H1 (cell line): ENCODE measurements around the gene KCNK3. TPM values are rescaled to one million over a fixed set of nuclear protein-coding genes. Genes with fewer than 3 reads are reported as not detected.

Experiments
- CTCF ChIA-PET: fragments of 300-600 bp; sonication (Branson Sonifier 250); formaldehyde crosslinking; loops from one replicate; lab custom pipeline; 2021; ENCODE audit not compliant: partially characterized antibody; lab: Charles Lee
- POLR2A ChIA-PET: fragments of 300-600 bp; sonication (Branson Sonifier 250); formaldehyde crosslinking; loops from one replicate; lab custom pipeline; 2021; ENCODE audit warnings: inconsistent platforms; ENCODE audit not compliant: partially characterized antibody; lab: Charles Lee
- DNase-seq, 2 experiments: peaks; one replicate each; pipeline versions ENCODE4 v3.0.0 to v3.0.0-alpha.2; 2010 to 2022; ENCODE audit warnings: low spot score in 2 of 2, low read depth in 1 of 2, mixed read lengths in 1 of 2
- FAIRE-seq: peaks from 2 replicates; lab custom pipeline; 2011; peaks lifted over from hg19 to GRCh38; lab: Jason Lieb, UNC
- H2AFZ ChIP-seq: 2 replicates; pipeline ENCODE4 v1.8.1; 2012; ENCODE audit warnings: low read length, inconsistent platforms
- H2AK5ac ChIP-seq: 2 replicates; pipeline ENCODE4 v1.6.1; 2013; ENCODE audit warnings: low read depth, low read length
- H2BK120ac ChIP-seq: replicated peaks from 2 replicates; pipeline ENCODE3; 2013; ENCODE audit warnings: low read depth, low read length, inconsistent platforms
- H2BK12ac ChIP-seq: 2 replicates; pipeline ENCODE4 v1.6.1; 2013; ENCODE audit warnings: low read depth, low read length
- H2BK15ac ChIP-seq: 2 replicates; pipeline ENCODE4 v1.6.1; 2013; ENCODE audit warnings: low read length
- H2BK20ac ChIP-seq: 2 replicates; pipeline ENCODE4 v1.6.1; 2013; ENCODE audit warnings: low read length
- H2BK5ac ChIP-seq: 2 replicates; pipeline ENCODE4 v1.6.1; 2013; ENCODE audit warnings: low read depth, low read length
- H3K14ac ChIP-seq: 2 replicates; pipeline ENCODE4 v1.6.1; 2013; ENCODE audit warnings: inconsistent platforms; ENCODE audit not compliant: insufficient read length
- H3K18ac ChIP-seq: 2 replicates; pipeline ENCODE4 v1.6.1; 2013; ENCODE audit warnings: low read length; ENCODE audit errors: extremely low read depth
- H3K23ac ChIP-seq: 2 replicates; pipeline ENCODE4 v1.6.1; 2013; ENCODE audit warnings: inconsistent platforms; ENCODE audit not compliant: insufficient read length
- H3K23me2 ChIP-seq: 2 replicates; pipeline ENCODE4 v1.6.1; 2013; ENCODE audit warnings: low read depth, low read length
- H3K27ac ChIP-seq: 2 replicates; pipeline ENCODE4 v1.6.1; 2011; ENCODE audit warnings: low read depth, low read length, inconsistent platforms
- H3K27me3 ChIP-seq, 4 experiments: replicated peaks in 1 of 4; 1 replicate in 1 of 4; 2 replicates in 3 of 4; pipeline versions ENCODE4 v1.6.1 to v1.8.1; 2011 to 2013; ENCODE audit warnings: low read length in 3 of 4, mild to moderate bottlenecking in 3 of 4, inconsistent platforms in 2 of 4, mixed read lengths in 2 of 4, moderate library complexity in 1 of 4; ENCODE audit not compliant: control insufficient read depth in 3 of 4, insufficient read depth in 3 of 4; ENCODE audit errors: extremely low read depth in 1 of 4
- H3K36me3 ChIP-seq, 4 experiments: 2 replicates each; pipeline versions ENCODE4 v1.6.1 to v1.8.1; 2011 to 2013; ENCODE audit warnings: mild to moderate bottlenecking in 4 of 4, low read length in 3 of 4, moderate library complexity in 2 of 4, control low read depth in 1 of 4, inconsistent platforms in 1 of 4; ENCODE audit not compliant: insufficient read depth in 4 of 4, control insufficient read depth in 2 of 4
- H3K4ac ChIP-seq: replicated peaks from 2 replicates; pipeline ENCODE3; 2013; ENCODE audit warnings: low read length, low read depth, mixed read lengths, inconsistent platforms; ENCODE audit not compliant: insufficient read length
- H3K4me1 ChIP-seq, 4 experiments: replicated peaks in 1 of 4; 1 replicate in 1 of 4; 2 replicates in 3 of 4; pipeline versions ENCODE4 v1.6.1 to v1.8.1; 2011 to 2013; ENCODE audit warnings: low read length in 3 of 4, inconsistent platforms in 2 of 4, mixed read lengths in 1 of 4; ENCODE audit not compliant: insufficient read depth in 4 of 4, control insufficient read depth in 3 of 4
- H3K4me2 ChIP-seq, 2 experiments: 2 replicates each; pipeline versions ENCODE4 v1.6.1 to v1.8.1; 2011 to 2013; ENCODE audit warnings: low read depth in 2 of 2, low read length in 2 of 2, control low read depth in 1 of 2, inconsistent platforms in 1 of 2, mild to moderate bottlenecking in 1 of 2; ENCODE audit not compliant: insufficient read depth in 1 of 2
- H3K4me3 ChIP-seq, 4 experiments: fragments of 200-600, 300-600 bp in 1 of 4; sonication (generic), shearing (Covaris generic), sonication (Bioruptor Twin) in 1 of 4; 2 replicates each; pipeline versions ENCODE4 v1.5.1 to v1.8.1; 2011 to 2016; ENCODE audit warnings: low read length in 4 of 4, low read depth in 3 of 4, control low read depth in 2 of 4, inconsistent platforms in 2 of 4, mild to moderate bottlenecking in 2 of 4, mixed read lengths in 1 of 4, moderate library complexity in 1 of 4; ENCODE audit not compliant: insufficient read depth in 2 of 4; ENCODE audit errors: extremely low read depth in 1 of 4
- H3K56ac ChIP-seq: replicated peaks from 2 replicates; pipeline ENCODE3; 2013; ENCODE audit warnings: low read depth, mild to moderate bottlenecking, mixed read lengths, low read length, inconsistent platforms; ENCODE audit not compliant: insufficient read length
- H3K79me1 ChIP-seq: 2 replicates; pipeline ENCODE4 v1.6.1; 2013; ENCODE audit warnings: low read depth, low read length, control low read depth
- H3K79me2 ChIP-seq, 2 experiments: 2 replicates each; pipeline versions ENCODE4 v1.6.1 to v1.8.1; 2012 to 2013; ENCODE audit warnings: low read length in 2 of 2, mild to moderate bottlenecking in 2 of 2, inconsistent platforms in 1 of 2; ENCODE audit not compliant: insufficient read depth in 2 of 2, control insufficient read depth in 1 of 2
- H3K9ac ChIP-seq, 4 experiments: replicated peaks in 1 of 4; 1 replicate in 1 of 4; 2 replicates in 3 of 4; pipeline versions ENCODE4 v1.6.1 to v1.8.1; 2011 to 2013; ENCODE audit warnings: low read depth in 3 of 4, low read length in 3 of 4, control low read depth in 2 of 4, mild to moderate bottlenecking in 2 of 4, moderate library complexity in 2 of 4, inconsistent platforms in 1 of 4; ENCODE audit errors: extremely low read depth in 1 of 4
- H3K9me3 ChIP-seq, 2 experiments: 2 replicates each; pipeline versions ENCODE4 v1.6.1 to v1.8.1; 2012 to 2013; ENCODE audit warnings: mild to moderate bottlenecking in 2 of 2, moderate library complexity in 2 of 2, control low read depth in 1 of 2, inconsistent platforms in 1 of 2, low read depth in 1 of 2, low read length in 1 of 2, mixed read lengths in 1 of 2; ENCODE audit not compliant: insufficient read depth in 2 of 2
- H4K20me1 ChIP-seq, 2 experiments: replicated peaks in 1 of 2; 2 replicates each; pipeline versions ENCODE3 to v1.8.1; 2011 to 2013; ENCODE audit warnings: inconsistent platforms in 2 of 2, low read length in 2 of 2, mild to moderate bottlenecking in 1 of 2; ENCODE audit not compliant: insufficient read depth in 2 of 2, control insufficient read depth in 1 of 2
- H4K5ac ChIP-seq: 2 replicates; pipeline ENCODE4 v1.6.1; 2013; ENCODE audit warnings: low read length, low read depth, mixed read lengths, inconsistent platforms; ENCODE audit not compliant: insufficient read length
- H4K8ac ChIP-seq: 2 replicates; pipeline ENCODE4 v1.8.0; 2013; ENCODE audit warnings: mild to moderate bottlenecking, moderate library complexity, low read length, inconsistent platforms; ENCODE audit not compliant: insufficient read depth; ENCODE audit errors: extremely low read depth
- H4K91ac ChIP-seq: replicated peaks from 2 replicates; pipeline ENCODE3; 2013; ENCODE audit warnings: low read length, mixed read lengths, inconsistent platforms; ENCODE audit not compliant: insufficient read length
- CHD1 ChIP-seq: IDR thresholded peaks from 2 replicates; pipeline ENCODE4 v1.6.1; 2012; ENCODE audit warnings: low read depth, low read length, improper control_type of control experiment
- JUN ChIP-seq: IDR thresholded peaks from 2 replicates; pipeline ENCODE4 v1.6.1; 2011; ENCODE audit warnings: low read depth, mild to moderate bottlenecking, improper control_type of control experiment, low read length
- NRF1 ChIP-seq: IDR thresholded peaks from 2 replicates; pipeline ENCODE4 v1.6.1; 2011; ENCODE audit warnings: mild to moderate bottlenecking, low read depth, low read length, improper control_type of control experiment
- RAD21 ChIP-seq, 2 experiments: IDR thresholded peaks in 1 of 2; conservative IDR thresholded peaks in 1 of 2; 2 replicates each; pipeline ENCODE4 v1.6.1; 2011; ENCODE audit warnings: low read depth in 2 of 2, low read length in 2 of 2, improper control_type of control experiment in 1 of 2, inconsistent platforms in 1 of 2, mild to moderate bottlenecking in 1 of 2, moderate library complexity in 1 of 2
- RFX5 ChIP-seq: IDR thresholded peaks from 2 replicates; pipeline ENCODE4 v1.6.1; 2011; ENCODE audit warnings: low read depth, low read length, improper control_type of control experiment, borderline replicate concordance
- SP2 ChIP-seq: IDR thresholded peaks from 2 replicates; pipeline ENCODE4 v1.6.1; 2012; ENCODE audit warnings: mild to moderate bottlenecking, low read length, inconsistent platforms
- YY1 ChIP-seq: IDR thresholded peaks from 2 replicates; pipeline ENCODE4 v1.6.1; 2011; ENCODE audit warnings: low read depth, mild to moderate bottlenecking, low read length
- WGBS, 2 experiments: shearing (Covaris generic) in 1 of 2; methylation state at CpG; one replicate each; pipeline versions ENCODE4 v1.1.6 to v1.1.7; 2013 to 2015; ENCODE audit warnings: low lambda C conversion rate in 2 of 2, mixed read lengths in 2 of 2, inconsistent platforms in 1 of 2, low coverage in 1 of 2, missing lambda C conversion rate in 1 of 2; ENCODE audit not compliant: insufficient replicate concordance in 2 of 2, insufficient coverage in 1 of 2, insufficient read length in 1 of 2; ENCODE audit errors: extremely low coverage in 1 of 2, missing lambda C conversion rate in 1 of 2; 5-methylcytosine and 5-hydroxymethylcytosine counted together
- polyA plus RNA-seq, 7 experiments: library from polyadenylated mRNA; depleted of rRNA in 3 of 7; stranded (reverse) in 5 of 7; unstranded in 2 of 7; fragments of >200 nt in 5 of 7; fragments of 200-250 nt in 2 of 7; gene quantifications; 1 replicate in 5 of 7; 2 replicates in 1 of 7; 4 replicates in 1 of 7; pipeline versions ENCODE4 v1.2.1 to v1.2.3, GENCODE V29; 2011 to 2013; ENCODE audit warnings: missing spikeins in 2 of 7, mixed read lengths in 2 of 7
- total RNA-seq: library from RNA; stranded (reverse); fragmentation: NEBNext Ultra II Directional; extraction: Animal tissue kit (Norgen Biotek cat#: 25700); gene quantifications from 2 replicates; pipeline ENCODE4 v1.2.1, GENCODE V29; 2021

KCNK3 gene
- total and polyA plus RNA-seq, 2 of the 8 experiments (the other 6 are each of a cell fraction or from before 2014, with no cell fraction given) = 0.29 to 0.30 TPM

DNA sequence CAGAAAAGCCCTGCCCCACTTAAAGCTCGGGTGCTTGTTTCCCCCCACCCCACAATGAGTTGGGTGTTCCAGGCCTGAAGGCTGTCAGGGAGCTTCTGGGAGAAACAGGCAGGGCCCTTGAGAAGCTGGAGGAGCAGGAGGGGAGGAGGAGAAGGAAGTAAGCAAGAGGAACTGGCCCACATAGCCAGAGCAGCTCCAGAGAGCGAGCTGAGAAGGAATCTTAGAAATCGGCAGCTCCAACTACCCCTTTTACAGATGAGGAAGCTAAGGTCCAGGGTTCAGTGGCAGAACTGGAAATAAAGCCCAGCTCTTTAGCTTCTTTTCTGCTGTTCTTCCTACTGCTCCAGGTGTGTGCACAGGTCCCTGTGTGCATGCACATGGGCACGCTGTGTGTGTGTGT, 12.7 kb upstream of the KCNK3 start:
- Histone ChIP-seq H3K4ac (no peak overlapping the region), H4K5ac (no peak overlapping the region), H2BK120ac (no peak overlapping the region), H3K27ac (no peak overlapping the region), H2BK15ac (no peak overlapping the region), H3K27me3 (no peaks in the 10 kb centered on the region; a peak in 2 of 7 replicates), H3K4me1 (no peaks in the 10 kb centered on the region), H3K14ac (no peak overlapping the region), H4K8ac (no peak overlapping the region; the same call in 1 of the 2 replicates), H3K4me2 (no peak overlapping the region), H3K9me3 (no peaks in the 10 kb centered on the region; a peak in 1 of 4 replicates), H3K79me1 (no peaks in the 10 kb centered on the region), H3K79me2 (no peaks in the 10 kb centered on the region), H3K36me3 (no peaks in the 10 kb centered on the region), H2BK12ac (no peak overlapping the region), H2BK20ac (no peak overlapping the region), H3K56ac (no peak overlapping the region), H2AFZ (no peak overlapping the region), H3K4me3 (no peak overlapping the region), H4K91ac (no peak overlapping the region), H2BK5ac (no peak overlapping the region), H3K23me2 (no peaks in the 10 kb centered on the region), H4K20me1 (no peaks in the 10 kb centered on the region), H3K9ac (no peak overlapping the region), H3K18ac (no peak overlapping the region), H3K23ac (no peak overlapping the region), H2AK5ac (no peak overlapping the region)
- ChIA-PET POLR2A (no interaction called here), CTCF (interaction anchor here (0.6 to 1.9 kb wide), 8 partner anchors 9 to 1913 kb away, joined by 3 to 11 read pairs (median 3); no protein-coding TSS in a partner anchor)
- no peak for DNase-seq
- 86% methylated on average over 4 of the region's 4 CpGs; no CpG with 5 or more reads in 1 of the 2 experiments for WGBS, 2 experiments
- no peak for TF ChIP-seq NRF1
- TF ChIP-seq RAD21 (IDR thresholded peaks at IDR 0.05 in 1 of 2, conservative IDR thresholded peaks at IDR 0.05 in 1 of 2; ENCODE audit: low read depth in 2 of 2, low read length in 2 of 2) = no peak
- no peak for TF ChIP-seq CHD1
- no peak for TF ChIP-seq YY1
- no peak for TF ChIP-seq SP2
- TF ChIP-seq RFX5 = no peak
- TF ChIP-seq JUN = no peak
- FAIRE-seq = no peak
